K562 (cell line): Measurements from ENCODE around the gene MAGEB1. TPM values are rescaled to one million over a fixed set of nuclear protein-coding genes. Genes with fewer than 3 reads are reported as not detected.

ENCODE experiments used
- ATF1 ChIP-seq, 2 experiments: fragments of 450-650 bp in 1 of 2; IDR thresholded peaks; 2 replicates each; pipeline ENCODE4 v1.6.1; 2016; ENCODE audit warnings: missing compliant biosample characterization in 1 of 2, missing genetic modification characterization in 1 of 2
- CREM ChIP-seq: IDR thresholded peaks from 2 replicates; pipeline ENCODE4 v1.6.1; 2014; ENCODE audit warnings: antibody characterized with exemption, low read depth
- FOXJ2 ChIP-seq: fragments of 200-800 bp; sonication (Bioruptor generic); IDR thresholded peaks from 2 replicates; pipeline ENCODE4 v1.6.1; 2016; ENCODE audit warnings: missing genetic modification characterization, missing compliant biosample characterization
- GATAD2A ChIP-seq: fragments of 450-650 bp; IDR thresholded peaks from 2 replicates; pipeline ENCODE4 v1.6.1; 2017
- MEF2A ChIP-seq: IDR thresholded peaks from 2 replicates; pipeline ENCODE4 v1.6.1; 2011; ENCODE audit warnings: low read depth, mild to moderate bottlenecking, low read length, moderate library complexity; ENCODE audit not compliant: control insufficient read depth
- NCOA4 ChIP-seq: fragments of 450-650 bp; IDR thresholded peaks from 2 replicates; pipeline ENCODE4 v1.6.1; 2018; ENCODE audit warnings: mild to moderate bottlenecking; ENCODE audit not compliant: partially characterized antibody
- NR4A1 ChIP-seq, 2 experiments: fragments of 250-450 bp in 1 of 2; fragments of 450-650 bp in 1 of 2; sonication (Bioruptor Pico) in 1 of 2; IDR thresholded peaks; 2 replicates each; pipeline versions ENCODE4 v1.4.0 to v1.6.1; 2016 to 2020; ENCODE audit warnings: mild to moderate bottlenecking in 2 of 2, missing compliant biosample characterization in 1 of 2, missing genetic modification characterization in 1 of 2, moderate library complexity in 1 of 2
- SIRT6 ChIP-seq: IDR thresholded peaks from one replicate; pipeline ENCODE4 v1.6.1; 2012; ENCODE audit warnings: low read depth, mild to moderate bottlenecking, control low read depth, inconsistent platforms, low read length, moderate library complexity
- SMARCE1 ChIP-seq: fragments of 450-650 bp; IDR thresholded peaks from 2 replicates; pipeline ENCODE4 v1.7.1; 2016; ENCODE audit warnings: mild to moderate bottlenecking
- ZNF23 ChIP-seq: fragments of 250-450 bp; sonication (Bioruptor Pico); IDR thresholded peaks from 2 replicates; pipeline ENCODE4 v1.4.0; 2020; ENCODE audit warnings: mild to moderate bottlenecking
- polyA plus RNA-seq, 8 experiments: library from polyadenylated mRNA; depleted of rRNA in 4 of 8; stranded (reverse) in 5 of 8; unstranded in 3 of 8; fragments of >200 nt; fragmentation: Nextera tagmentation in 2 of 8; fragmentation: Illumina TruSeq in 1 of 8; extraction: Ambion mirVana in 2 of 8; extraction: Trizol in 1 of 8; gene quantifications; 2 replicates each; pipeline versions ENCODE4 v1.2.1 to v1.2.3, GENCODE V29; 2011 to 2014; ENCODE audit warnings: inconsistent platforms in 1 of 8, missing spikeins in 1 of 8
- total RNA-seq, 7 experiments: library from RNA; depleted of rRNA in 6 of 7; stranded (reverse); fragments of >200 nt in 6 of 7; fragmentation: Illumina TruSeq in 2 of 7; extraction: Trizol in 2 of 7; gene quantifications; 2 replicates each; pipeline versions ENCODE4 v1.2.1 to v1.2.3, GENCODE V29; 2011 to 2021; ENCODE audit warnings: low replicate concordance in 1 of 7
- TF ChIP-seq, protein P1 (sequence below): fragments of 450-650 bp; IDR thresholded peaks from 2 replicates; pipeline ENCODE4 v1.6.1; 2017; ENCODE audit warnings: antibody characterized with exemption, mild to moderate bottlenecking
- TF ChIP-seq, protein P2 (sequence below): fragments of 200-400 bp; formaldehyde crosslinking; IDR thresholded peaks from 2 replicates; pipeline ENCODE4 v1.6.1; 2017; ENCODE audit warnings: mild to moderate bottlenecking, low read depth, low read length, moderate library complexity
- TF ChIP-seq, protein P3 (sequence below): sonication (generic); formaldehyde crosslinking; IDR thresholded peaks from 2 replicates; pipeline ENCODE4 v1.8.1; 2023; ENCODE audit warnings: missing genetic modification reagents, mild to moderate bottlenecking, borderline replicate concordance
- TF ChIP-seq, protein P4 (sequence below): fragments of 450-650 bp; formaldehyde crosslinking; IDR thresholded peaks from 2 replicates; pipeline ENCODE4 v1.4.0; 2020; ENCODE audit warnings: mild to moderate bottlenecking, moderate library complexity

Gene MAGEB1
- total and polyA plus RNA-seq, 9 of the 15 experiments (the other 6 are each of a cell fraction or from before 2014, with no cell fraction given), result 32.6 to 100 (median 43.4) TPM

DNA sequence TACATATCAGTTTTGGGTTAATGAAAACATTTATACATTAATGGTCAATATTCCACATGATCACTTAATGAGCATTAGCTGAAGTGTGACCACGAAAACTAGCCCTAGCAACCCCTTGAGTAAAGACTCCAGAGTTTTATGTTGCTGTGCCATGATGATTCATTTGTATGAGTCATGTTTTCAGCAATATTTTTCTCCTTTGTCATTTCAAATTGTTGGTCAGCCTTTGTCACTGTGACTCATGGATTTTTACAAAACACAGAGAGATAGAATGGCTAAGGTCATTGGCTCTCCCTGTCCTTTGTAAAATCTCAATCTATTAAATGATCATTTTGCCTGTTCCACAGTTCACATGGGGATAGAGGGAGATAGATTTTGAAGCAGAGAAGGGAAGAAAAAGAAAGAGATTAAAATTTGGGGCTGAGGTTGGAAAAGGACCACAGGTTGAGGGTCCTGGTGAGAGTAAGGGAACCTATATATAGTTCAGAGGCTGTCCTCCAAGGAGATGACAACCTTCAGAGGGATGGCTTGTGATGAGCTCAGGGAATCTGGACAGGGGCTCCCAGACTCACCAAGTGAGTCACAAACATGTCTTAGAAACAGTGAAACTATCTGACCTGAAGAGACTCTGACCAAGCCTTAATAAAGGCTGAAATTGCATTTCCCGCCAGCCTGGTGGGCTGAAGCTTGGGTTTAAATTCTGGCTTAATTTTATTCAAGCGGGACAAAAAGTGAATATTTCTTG is 36.7 kb downstream of the MAGEB1 start (continued):
- TF ChIP-seq MEF2A (no peak), CREM (no peak), NCOA4 (no peak), FOXJ2 (tag) (peak; percentile 87), ZNF23 (CRISPR knock-in tag) (no peak), SIRT6 (no peak), GATAD2A (no peak), ATF1 (CRISPR knock-in tag; IDR thresholded peaks at IDR 0.05) (no peak), ATF1 (tag; IDR thresholded peaks at IDR 0.05) (peak; percentile 47; the same call in 1 of the 2 replicates), SMARCE1 (peak; percentile 86), NR4A1 (CRISPR knock-in tag; IDR thresholded peaks at IDR 0.05) (no peak), NR4A1 (tag; IDR thresholded peaks at IDR 0.05) (no peak)
- TF ChIP-seq, protein P1, sequence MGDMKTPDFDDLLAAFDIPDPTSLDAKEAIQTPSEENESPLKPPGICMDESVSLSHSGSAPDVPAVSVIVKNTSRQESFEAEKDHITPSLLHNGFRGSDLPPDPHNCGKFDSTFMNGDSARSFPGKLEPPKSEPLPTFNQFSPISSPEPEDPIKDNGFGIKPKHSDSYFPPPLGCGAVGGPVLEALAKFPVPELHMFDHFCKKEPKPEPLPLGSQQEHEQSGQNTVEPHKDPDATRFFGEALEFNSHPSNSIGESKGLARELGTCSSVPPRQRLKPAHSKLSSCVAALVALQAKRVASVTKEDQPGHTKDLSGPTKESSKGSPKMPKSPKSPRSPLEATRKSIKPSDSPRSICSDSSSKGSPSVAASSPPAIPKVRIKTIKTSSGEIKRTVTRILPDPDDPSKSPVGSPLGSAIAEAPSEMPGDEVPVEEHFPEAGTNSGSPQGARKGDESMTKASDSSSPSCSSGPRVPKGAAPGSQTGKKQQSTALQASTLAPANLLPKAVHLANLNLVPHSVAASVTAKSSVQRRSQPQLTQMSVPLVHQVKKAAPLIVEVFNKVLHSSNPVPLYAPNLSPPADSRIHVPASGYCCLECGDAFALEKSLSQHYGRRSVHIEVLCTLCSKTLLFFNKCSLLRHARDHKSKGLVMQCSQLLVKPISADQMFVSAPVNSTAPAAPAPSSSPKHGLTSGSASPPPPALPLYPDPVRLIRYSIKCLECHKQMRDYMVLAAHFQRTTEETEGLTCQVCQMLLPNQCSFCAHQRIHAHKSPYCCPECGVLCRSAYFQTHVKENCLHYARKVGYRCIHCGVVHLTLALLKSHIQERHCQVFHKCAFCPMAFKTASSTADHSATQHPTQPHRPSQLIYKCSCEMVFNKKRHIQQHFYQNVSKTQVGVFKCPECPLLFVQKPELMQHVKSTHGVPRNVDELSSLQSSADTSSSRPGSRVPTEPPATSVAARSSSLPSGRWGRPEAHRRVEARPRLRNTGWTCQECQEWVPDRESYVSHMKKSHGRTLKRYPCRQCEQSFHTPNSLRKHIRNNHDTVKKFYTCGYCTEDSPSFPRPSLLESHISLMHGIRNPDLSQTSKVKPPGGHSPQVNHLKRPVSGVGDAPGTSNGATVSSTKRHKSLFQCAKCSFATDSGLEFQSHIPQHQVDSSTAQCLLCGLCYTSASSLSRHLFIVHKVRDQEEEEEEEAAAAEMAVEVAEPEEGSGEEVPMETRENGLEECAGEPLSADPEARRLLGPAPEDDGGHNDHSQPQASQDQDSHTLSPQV, result peak; percentile 46
- TF ChIP-seq, protein P2, sequence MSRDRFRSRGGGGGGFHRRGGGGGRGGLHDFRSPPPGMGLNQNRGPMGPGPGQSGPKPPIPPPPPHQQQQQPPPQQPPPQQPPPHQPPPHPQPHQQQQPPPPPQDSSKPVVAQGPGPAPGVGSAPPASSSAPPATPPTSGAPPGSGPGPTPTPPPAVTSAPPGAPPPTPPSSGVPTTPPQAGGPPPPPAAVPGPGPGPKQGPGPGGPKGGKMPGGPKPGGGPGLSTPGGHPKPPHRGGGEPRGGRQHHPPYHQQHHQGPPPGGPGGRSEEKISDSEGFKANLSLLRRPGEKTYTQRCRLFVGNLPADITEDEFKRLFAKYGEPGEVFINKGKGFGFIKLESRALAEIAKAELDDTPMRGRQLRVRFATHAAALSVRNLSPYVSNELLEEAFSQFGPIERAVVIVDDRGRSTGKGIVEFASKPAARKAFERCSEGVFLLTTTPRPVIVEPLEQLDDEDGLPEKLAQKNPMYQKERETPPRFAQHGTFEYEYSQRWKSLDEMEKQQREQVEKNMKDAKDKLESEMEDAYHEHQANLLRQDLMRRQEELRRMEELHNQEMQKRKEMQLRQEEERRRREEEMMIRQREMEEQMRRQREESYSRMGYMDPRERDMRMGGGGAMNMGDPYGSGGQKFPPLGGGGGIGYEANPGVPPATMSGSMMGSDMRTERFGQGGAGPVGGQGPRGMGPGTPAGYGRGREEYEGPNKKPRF, result no peak
- TF ChIP-seq, protein P3, sequence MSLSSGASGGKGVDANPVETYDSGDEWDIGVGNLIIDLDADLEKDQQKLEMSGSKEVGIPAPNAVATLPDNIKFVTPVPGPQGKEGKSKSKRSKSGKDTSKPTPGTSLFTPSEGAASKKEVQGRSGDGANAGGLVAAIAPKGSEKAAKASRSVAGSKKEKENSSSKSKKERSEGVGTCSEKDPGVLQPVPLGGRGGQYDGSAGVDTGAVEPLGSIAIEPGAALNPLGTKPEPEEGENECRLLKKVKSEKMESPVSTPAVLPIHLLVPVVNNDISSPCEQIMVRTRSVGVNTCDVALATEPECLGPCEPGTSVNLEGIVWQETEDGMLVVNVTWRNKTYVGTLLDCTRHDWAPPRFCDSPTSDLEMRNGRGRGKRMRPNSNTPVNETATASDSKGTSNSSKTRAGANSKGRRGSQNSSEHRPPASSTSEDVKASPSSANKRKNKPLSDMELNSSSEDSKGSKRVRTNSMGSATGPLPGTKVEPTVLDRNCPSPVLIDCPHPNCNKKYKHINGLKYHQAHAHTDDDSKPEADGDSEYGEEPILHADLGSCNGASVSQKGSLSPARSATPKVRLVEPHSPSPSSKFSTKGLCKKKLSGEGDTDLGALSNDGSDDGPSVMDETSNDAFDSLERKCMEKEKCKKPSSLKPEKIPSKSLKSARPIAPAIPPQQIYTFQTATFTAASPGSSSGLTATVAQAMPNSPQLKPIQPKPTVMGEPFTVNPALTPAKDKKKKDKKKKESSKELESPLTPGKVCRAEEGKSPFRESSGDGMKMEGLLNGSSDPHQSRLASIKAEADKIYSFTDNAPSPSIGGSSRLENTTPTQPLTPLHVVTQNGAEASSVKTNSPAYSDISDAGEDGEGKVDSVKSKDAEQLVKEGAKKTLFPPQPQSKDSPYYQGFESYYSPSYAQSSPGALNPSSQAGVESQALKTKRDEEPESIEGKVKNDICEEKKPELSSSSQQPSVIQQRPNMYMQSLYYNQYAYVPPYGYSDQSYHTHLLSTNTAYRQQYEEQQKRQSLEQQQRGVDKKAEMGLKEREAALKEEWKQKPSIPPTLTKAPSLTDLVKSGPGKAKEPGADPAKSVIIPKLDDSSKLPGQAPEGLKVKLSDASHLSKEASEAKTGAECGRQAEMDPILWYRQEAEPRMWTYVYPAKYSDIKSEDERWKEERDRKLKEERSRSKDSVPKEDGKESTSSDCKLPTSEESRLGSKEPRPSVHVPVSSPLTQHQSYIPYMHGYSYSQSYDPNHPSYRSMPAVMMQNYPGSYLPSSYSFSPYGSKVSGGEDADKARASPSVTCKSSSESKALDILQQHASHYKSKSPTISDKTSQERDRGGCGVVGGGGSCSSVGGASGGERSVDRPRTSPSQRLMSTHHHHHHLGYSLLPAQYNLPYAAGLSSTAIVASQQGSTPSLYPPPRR (CRISPR knock-in tag), result no peak
- TF ChIP-seq, protein P4, sequence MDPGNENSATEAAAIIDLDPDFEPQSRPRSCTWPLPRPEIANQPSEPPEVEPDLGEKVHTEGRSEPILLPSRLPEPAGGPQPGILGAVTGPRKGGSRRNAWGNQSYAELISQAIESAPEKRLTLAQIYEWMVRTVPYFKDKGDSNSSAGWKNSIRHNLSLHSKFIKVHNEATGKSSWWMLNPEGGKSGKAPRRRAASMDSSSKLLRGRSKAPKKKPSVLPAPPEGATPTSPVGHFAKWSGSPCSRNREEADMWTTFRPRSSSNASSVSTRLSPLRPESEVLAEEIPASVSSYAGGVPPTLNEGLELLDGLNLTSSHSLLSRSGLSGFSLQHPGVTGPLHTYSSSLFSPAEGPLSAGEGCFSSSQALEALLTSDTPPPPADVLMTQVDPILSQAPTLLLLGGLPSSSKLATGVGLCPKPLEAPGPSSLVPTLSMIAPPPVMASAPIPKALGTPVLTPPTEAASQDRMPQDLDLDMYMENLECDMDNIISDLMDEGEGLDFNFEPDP (CRISPR knock-in tag), result no peak
